NCI-H510A treated with DMSO at 0.1 percent for 48 hours (cell line): ENCODE measurements around the gene MVB12B.

Experiments used
- DNase-seq: peaks from one replicate; lab custom pipeline; 2025; lab: John Stamatoyannopoulos, UW

The MVB12B gene

DNA sequence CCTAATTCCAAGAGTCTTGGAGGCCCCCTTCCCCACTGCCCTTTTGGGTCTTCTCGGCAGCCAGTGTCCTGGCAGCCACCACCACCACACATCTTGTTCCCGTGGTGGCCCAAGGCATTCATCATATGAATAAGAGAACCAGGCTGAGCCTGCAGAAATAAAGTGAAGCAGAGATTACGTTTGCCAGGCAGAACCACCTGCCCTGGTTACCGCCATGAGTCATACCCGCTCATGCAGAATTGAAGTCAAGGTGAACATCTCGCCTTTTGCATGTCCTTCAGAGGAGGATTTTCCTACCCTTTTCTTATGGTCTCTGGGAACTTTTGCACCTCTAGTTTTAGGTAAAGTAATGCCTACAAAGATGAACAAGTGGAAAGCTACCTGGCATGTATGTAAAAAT is 167.6 kb downstream of the MVB12B start:
- DNase-seq, result no peak

- no peak for DNase-seq
Measured at GRCh38 chr9:126494746-126495145, 168.1 kb downstream of the MVB12B start.

DNA sequence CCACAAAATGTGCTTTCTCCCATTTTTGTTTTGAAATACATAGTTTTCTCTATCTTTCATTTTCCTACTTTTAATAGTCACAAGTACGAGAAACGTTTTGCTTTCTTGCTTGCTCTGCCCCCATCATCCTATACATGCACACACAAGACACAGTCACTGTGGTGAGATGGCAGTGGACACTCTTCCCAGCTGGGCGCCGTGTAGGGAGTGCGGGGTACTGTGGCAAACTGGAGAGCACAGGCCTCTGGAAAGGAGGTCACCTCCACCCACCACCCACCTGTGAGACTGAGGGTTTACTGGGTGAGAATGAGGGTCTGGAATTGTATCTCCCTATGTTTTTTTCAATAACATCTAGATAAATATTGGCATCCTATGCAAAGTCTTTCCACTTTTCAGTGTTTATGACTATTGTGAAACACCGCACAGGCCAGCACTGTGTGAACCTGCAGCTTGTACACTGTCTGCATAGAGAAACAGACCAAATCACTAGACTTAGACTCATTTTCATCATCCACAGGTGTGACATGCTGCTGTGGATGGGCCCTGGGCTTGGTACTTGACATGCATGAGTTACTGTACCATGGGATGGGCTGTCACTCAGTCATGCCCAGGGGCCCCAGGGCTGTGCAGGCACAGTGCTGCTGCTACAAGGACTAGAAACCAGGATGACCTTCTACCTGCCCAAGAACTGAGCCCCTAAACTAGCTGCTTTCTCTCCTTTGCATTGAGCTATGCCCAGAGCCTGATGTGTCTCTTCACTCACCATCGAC is 169.0 kb downstream of the MVB12B start:
- DNase-seq, result no peak

- DNase-seq, result no peak
Measured at GRCh38 chr9:126496181-126496576, 169.6 kb downstream of the MVB12B start.

DNA sequence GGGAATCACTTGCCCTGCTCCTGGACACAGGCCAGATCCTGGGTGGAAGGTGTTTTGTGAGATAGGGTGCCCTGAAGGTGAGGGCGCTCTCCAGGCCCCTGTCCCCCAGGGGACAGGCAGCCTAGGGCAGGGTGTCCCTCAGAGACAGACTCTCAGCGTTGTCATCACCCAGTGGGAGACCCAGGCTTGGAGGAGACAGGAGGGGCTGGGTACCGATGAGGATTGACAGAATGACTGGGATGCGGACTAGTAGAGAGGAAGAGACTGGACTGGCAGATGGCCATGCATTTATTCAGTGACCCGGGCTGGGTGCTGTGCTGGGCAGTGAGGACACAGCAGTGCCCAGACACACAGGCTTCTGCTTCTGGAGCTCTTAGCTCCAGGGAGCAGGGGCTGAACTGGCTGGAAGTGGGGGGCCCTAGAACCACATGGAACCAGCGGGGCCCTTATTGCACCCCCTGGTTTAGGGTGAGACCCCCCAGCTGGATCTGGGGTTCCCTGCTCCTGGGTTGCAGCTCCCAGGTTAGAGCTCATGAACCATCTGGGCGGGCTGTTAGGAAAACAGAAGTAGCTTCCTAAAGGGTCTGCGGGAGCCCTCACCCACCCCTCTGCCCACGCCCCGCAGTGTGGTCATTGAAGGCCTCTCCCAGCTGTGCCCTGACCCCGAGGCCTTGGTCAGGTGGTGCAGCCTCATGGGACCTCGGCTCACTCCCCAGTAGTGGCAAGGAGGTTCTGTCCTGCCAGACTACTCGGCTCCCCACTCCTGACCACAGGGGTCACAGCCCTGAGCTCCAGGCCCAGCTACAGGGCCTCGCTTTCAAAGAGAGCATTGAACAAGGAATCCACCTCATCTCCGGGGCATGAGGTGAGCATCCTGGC is 170.4 kb downstream of the MVB12B start:
- DNase-seq, result no peak

DNA sequence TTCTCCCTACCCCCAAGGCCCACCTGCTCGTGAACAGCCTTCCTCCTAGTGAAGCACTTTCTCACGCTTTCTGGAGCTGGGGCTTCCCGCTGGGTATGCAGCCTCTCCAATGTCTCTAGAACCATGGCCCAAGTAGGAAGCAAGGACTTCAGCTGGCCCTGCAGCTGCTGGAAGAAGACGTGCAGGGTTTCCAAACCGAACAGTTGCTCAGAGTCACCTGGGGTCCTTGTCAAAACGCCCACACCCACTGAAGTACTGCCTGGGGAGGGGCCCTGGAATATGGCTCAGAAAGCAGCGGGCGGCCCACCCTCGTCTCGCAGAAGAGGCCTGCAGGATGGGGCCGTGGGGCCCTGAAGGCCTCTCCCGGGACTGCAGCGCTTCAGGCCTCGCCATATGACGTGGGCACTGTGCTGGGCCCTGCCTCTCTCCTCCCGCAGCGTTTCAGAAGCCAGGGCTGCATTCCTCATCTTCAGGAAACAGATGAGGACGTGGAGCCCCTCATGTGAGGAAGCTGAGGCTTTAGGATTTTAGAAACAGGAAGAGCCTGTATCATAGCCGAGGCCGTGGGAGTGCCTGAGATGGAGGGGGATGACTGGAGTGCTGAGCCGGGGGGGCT is 171.1 kb downstream of the MVB12B start:
- no peak for DNase-seq

DNA sequence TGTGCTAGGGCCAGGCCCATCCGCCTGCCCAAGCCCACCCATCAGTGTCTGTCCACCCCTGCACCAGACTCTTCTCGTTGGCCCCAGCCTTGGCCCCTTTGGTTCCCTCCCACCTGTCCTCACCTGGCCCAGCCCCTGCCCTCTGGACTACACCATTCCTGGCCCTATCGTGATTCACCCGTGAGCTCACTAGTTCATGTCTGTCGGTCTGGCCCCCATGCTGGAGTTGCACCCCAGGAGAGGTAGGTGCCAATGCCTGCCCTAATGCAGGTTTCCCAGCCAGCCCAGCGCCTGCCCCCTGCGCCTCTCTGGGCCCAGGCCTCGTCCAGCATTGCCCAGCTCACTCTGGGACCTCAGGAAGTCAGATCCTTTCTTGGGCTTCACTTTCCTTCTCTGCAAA is 171.7 kb downstream of the MVB12B start:
- no peak for DNase-seq

- peak; percentile 27 for DNase-seq
Measured at GRCh38 chr9:126499005-126499910, 172.6 kb downstream of the MVB12B start.

DNA sequence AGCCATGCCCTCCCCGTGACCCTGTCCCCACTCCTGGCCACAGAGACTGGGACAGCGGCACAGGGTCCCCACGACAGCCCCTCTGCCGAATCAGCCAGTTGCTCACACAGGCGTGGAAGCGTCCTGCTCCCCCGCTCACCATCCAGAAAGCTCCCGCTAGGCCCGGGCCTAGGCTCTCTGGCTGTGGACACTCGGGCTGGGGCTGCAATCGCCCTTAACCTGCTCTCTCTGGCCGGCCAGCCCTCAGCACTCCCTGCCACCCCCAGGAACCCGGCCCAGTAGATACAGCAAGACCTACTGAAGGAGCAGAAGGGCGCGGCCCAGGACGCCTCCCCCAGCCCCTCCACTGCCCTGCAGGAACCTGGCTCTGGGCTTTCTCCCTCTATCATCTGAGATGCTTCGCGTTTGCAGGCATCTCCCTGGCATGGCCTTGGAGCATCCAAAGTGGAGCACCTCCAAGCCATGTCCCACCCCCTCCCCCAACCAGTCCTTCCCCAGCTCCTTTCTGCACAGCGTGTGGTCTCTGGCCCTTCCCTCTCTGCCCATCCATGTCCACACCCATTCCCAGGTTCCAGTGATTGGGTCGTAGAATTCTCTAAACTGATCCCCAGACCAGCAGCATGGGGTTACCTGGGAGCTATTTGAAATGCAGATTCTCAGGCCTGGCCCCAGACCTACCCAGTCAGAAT is 173.4 kb downstream of the MVB12B start:
- no peak for DNase-seq

DNA sequence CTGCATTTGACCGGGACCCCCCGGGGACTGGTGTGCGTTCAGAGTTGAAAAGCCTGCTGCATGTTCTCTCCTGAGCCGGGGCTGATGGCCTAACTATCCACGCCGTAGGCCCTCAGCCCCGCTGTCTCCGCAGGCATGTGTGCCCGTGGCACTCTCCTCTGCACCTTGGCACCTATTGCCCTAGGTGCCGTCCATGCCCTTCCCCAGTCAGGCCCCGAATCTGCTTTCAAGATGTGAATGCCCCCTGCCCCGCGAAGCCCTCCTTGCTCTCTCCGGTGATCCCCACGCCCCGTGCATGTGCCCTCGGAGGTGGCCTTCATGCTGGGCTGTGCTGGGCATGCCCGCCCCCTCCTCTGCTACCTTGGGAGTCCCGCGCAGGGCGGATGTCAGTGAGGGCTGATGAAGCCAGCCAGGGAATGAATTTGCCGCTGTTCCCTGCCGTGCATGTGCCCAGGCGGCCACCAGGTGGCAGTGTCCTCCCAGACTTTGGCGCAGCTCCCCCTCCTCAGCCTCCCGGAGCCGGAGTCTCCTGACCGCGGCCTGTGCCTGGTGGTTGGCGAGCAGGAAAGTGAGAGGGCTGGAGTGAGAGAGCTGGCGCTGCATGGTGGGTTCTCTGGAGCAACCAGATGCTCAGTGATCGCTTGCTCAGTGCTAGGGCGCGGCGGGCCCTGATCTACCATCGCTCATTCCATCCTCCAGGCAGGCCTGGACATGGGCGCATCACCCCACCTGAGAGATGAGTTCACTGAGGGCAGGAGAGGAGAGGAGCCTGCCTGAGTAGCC is 174.2 kb downstream of the MVB12B start:
- peak; percentile 83 for DNase-seq

GRCh38 chr9:126501383-126502331 is 175.0 kb downstream of the MVB12B start:
- DNase-seq, result no peak

DNA sequence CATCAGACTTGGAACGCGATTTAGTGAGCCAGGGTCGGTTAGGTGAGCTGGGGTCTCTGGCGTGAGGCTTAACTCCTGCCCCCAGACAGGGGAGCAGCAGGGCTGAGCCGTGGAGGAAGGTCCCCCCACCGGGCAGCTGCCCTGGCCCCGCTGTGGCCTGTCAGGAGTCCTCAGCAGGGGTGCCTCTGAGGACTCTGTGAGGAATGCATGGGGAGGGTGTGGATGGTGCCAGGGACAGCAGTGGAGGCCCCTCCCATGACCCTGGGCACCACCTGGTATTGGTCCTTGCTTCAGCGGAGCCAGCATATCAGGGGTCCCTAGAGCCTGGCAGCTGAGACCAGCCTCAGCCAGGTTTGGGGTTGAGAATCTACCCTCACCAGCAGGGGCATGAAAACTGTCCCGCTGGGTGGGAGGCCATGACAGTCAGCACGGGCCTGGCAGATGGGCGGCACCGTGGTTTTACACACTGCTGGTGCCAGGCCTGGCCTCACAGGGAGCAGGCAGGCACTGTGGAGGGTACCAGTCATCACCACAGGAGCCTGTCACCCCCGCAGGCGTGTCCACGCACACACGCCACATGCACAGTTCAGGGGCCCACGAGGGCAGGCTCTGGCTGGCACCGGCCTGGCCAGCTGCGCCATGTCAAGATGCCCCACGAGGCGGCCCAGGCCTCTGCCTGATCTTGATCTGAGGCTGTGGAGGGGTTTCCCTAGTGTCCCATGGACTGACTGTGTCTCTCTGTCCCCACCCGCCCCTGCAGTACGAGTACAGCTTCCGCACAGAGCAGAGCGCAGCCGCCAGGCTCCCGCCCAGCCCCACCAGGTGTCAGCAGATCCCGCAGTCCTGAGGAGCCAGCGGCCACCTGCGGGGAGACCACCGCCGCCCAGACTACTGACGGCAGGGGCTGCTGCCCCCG is 176.0 kb downstream of the MVB12B start:
- DNase-seq, result no peak

DNA sequence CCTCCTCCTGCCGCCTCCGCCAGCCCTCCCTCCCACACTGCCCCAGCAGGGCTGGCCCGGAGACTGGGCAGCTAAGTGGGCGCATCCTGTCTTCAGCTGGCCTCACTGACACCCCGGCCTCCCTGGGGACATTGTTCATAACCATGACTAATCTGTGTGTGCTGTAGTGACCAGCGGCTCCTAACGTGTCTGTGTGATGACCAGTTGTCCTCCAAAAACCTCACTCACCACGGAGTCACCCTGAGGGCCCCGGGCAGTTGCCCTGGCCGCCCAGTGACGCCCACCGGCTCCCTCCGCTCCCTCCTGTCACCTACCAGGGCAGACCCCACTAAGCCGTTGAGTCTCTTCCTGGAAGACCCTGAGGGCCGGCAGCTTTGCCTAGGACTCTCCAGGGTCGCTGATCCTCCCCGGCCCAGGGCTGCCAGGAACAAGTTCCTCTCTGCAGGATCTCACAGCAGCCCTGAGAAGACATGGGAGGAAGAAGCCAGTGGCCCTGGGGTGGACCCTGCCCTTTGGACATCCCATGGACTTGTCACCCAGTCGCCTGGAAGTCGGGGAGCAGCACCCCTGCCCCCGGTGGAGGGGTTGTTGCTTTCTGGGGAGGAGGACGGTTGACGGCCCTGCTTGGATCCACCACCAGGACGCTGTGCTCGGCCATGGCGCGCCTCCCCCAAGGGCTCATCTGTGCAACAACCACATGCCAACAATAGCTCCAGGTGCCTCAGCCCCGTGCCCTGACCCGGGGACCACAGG is 176.9 kb downstream of the MVB12B start:
- no peak for DNase-seq

DNA sequence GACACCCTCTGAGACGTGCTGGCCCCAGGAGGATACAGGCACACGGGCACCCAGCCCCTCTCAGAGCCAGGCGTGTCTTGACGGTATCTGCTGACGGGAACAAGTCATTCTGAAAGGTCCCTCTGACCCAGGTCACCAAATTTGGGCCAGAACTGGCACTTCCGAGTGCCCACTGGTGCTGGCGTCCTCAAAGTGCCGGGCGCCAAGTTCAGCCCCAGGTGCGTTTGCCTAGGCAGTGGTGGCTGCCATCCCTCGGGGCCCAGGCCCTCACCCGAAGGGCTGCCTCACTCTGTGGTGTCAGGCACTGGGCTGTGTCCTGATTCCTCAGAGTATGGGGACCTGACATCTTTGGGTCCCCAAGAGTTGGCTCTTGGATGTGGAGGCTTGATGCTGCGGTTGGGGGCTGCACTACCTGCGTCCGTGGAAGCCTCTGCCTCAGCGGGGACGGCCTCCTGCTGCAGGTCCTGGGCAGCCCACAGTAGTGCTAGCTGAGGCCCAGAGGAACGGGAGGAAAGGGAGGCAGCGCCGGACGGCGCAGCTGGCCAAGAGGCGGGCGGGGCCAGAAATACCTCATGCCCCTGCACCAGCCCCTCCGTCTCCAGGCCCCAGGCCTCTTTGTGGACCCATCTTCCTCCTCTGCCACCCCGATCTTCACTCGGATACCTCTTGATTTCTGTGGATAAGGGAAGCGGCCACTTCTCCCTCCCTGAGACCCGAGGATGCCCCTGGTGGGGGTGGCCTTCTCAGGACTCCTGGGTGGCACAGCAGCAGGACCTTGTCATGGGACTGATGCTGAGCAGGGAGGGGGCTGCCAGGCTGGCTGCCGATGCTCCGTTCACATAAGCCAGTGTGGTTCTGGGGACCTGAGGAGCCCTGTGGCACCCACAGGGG is 177.7 kb downstream of the MVB12B start:
- no peak for DNase-seq

DNA sequence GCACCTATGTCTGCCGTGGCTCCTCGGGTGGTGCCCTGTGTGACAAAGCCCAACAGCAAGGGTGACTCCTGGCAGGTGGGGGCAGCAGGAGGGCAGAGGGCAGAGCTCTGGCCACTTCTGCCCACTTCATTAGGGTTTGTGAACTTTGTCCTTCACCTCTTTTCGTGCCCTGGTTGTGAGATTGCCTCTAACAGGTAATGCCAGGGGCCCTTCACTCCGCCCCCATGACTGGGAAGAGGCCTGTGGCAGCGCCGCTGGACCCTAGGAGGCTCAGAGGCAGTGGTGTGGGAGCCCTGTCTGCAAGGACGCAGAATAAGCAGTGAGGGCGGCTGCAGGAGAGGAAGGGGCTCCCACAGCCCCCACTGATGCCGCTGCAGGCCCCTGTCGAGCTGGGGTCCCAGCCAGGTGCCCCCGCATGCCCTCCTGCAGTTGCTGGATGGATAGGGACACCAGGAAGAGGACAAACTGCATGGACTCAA is 178.4 kb downstream of the MVB12B start:
- no peak for DNase-seq

- DNase-seq, result no peak
Measured at GRCh38 chr9:126505697-126506346, 179.2 kb downstream of the MVB12B start.
